A673 (cell line): ENCODE results near the gene PPP1CB. TPM values are rescaled to one million over a fixed set of nuclear protein-coding genes. Genes with fewer than 3 reads are reported as not detected.

ENCODE experiments used
- BruUV-seq: library from RNA; stranded (reverse); fragments of 400-500 nt; replicated peaks from 2 replicates; lab custom pipeline; 2021; lab: Mats Ljungman, UMichigan
- CTCF ChIA-PET: fragments of 300-600 bp; sonication (Branson Sonifier 250); formaldehyde crosslinking; loops from one replicate; lab custom pipeline; 2022; ENCODE audit warnings: antibody characterized with exemption; lab: Charles Lee
- POLR2A ChIA-PET: fragments of 300-600 bp; sonication (Branson Sonifier 250); formaldehyde crosslinking; loops from one replicate; lab custom pipeline; 2022; ENCODE audit warnings: antibody characterized with exemption; ENCODE audit not compliant: low non-redundant PET; lab: Charles Lee
- DNase-seq: peaks from one replicate; pipeline ENCODE4 v3.0.0-alpha.2; 2015; ENCODE audit warnings: low spot score
- H3K27ac ChIP-seq: fragments of 200-600 bp; sonication (generic); 2 replicates; pipeline ENCODE4 v1.5.1; 2016; ENCODE audit warnings: mixed run types, low read depth, mild to moderate bottlenecking, mixed read lengths, antibody characterized with exemption, low read length; ENCODE audit not compliant: poor library complexity, severe bottlenecking
- H3K27me3 ChIP-seq: fragments of 200-600 bp; sonication (generic); replicated peaks from 2 replicates; pipeline ENCODE4 v1.6.1; 2017; ENCODE audit warnings: mixed run types, low read depth, mild to moderate bottlenecking, mixed read lengths, antibody characterized with exemption, low read length; ENCODE audit not compliant: insufficient read depth, poor library complexity
- H3K36me3 ChIP-seq: fragments of 200-600 bp; sonication (generic); 2 replicates; pipeline ENCODE4 v1.6.1; 2016; ENCODE audit warnings: mixed run types, mild to moderate bottlenecking, mixed read lengths, antibody characterized with exemption, low read length; ENCODE audit not compliant: insufficient read depth, poor library complexity, severe bottlenecking
- H3K4me1 ChIP-seq: fragments of 200-600 bp; sonication (generic); 2 replicates; pipeline ENCODE4 v1.6.1; 2017; ENCODE audit warnings: mixed run types, mild to moderate bottlenecking, mixed read lengths, antibody characterized with exemption, low read length; ENCODE audit not compliant: insufficient read depth, poor library complexity, severe bottlenecking
- H3K4me3 ChIP-seq: fragments of 200-600 bp; sonication (generic); 2 replicates; pipeline ENCODE4 v1.5.1; 2016; ENCODE audit warnings: low read depth, mixed run types, mild to moderate bottlenecking, mixed read lengths, low read length; ENCODE audit not compliant: poor library complexity, severe bottlenecking
- H3K9me3 ChIP-seq: fragments of 200-600 bp; sonication (generic); 2 replicates; pipeline ENCODE4 v1.6.1; 2016; ENCODE audit warnings: mixed run types, low read depth, mild to moderate bottlenecking, mixed read lengths, antibody characterized with exemption, low read length; ENCODE audit not compliant: poor library complexity, severe bottlenecking
- CTCF ChIP-seq: fragments of 300-800, 200-600 bp; sonication (generic); conservative IDR thresholded peaks from 2 replicates; pipeline ENCODE4 v1.5.1; 2017; ENCODE audit warnings: low read depth, mild to moderate bottlenecking, antibody characterized with exemption, low read length, moderate library complexity, mixed read lengths
- EZH2 ChIP-seq: fragments of 200-600 bp; sonication (generic); IDR thresholded peaks from 2 replicates; pipeline ENCODE4 v1.6.1; 2017; ENCODE audit warnings: borderline replicate concordance, low read depth, mild to moderate bottlenecking, mixed read lengths, antibody characterized with exemption, low read length; ENCODE audit not compliant: poor library complexity, severe bottlenecking
- intact Hi-C: fragments of 100-400 bp; cut with micrococcal nuclease; formaldehyde crosslinking; loops from one replicate; pipeline ENCODE4 v1.10.0; 2022; ENCODE audit not compliant: unreplicated experiment
- total RNA-seq: library from RNA; stranded (reverse); gene quantifications from 2 replicates; pipeline ENCODE4 v1.2.3, GENCODE V29; 2021

Gene PPP1CB
- total RNA-seq, 1 experiment from 2014 or later = 181 TPM

- Histone ChIP-seq H3K9me3 (peaks cover 9% of the 10 kb centered on the region), H3K4me1 (peaks cover 12% of the 10 kb centered on the region), H3K36me3 (no peaks in the 10 kb centered on the region), H3K27me3 (no peaks in the 10 kb centered on the region), H3K27ac (no peak overlapping the region), H3K4me3 (no peak overlapping the region)
- ChIA-PET CTCF (no interaction called here), POLR2A (no interaction called here)
- intact Hi-C loops = no loop called here
- BruUV-seq = no TSS peak
- TF ChIP-seq CTCF = no peak
- no peak for TF ChIP-seq EZH2
- DNase-seq = no peak
These were observed 14.4 kb downstream of the PPP1CB start for GRCh38 chr2:28766070-28766469.

GRCh38 chr2:28767337-28767736 lies 15.7 kb downstream of the PPP1CB start:
- TF ChIP-seq EZH2 = no peak
- no peak for TF ChIP-seq CTCF
- peaks cover 9% of the 10 kb centered on the region for H3K9me3 ChIP-seq
- no peaks in the 10 kb centered on the region for H3K36me3 ChIP-seq
- no peak overlapping the region for H3K27ac ChIP-seq
- H3K4me1 ChIP-seq = peaks cover 12% of the 10 kb centered on the region
- no peak for DNase-seq
- CTCF ChIA-PET = no interaction called here
- no peaks in the 10 kb centered on the region for H3K27me3 ChIP-seq
- BruUV-seq = no TSS peak
- POLR2A ChIA-PET = no interaction called here
- no peak overlapping the region for H3K4me3 ChIP-seq
- intact Hi-C loops = no loop called here

GRCh38 chr2:28768422-28768821 lies 16.8 kb downstream of the PPP1CB start:
- Histone ChIP-seq H3K4me3 (no peak overlapping the region), H3K36me3 (no peaks in the 10 kb centered on the region), H3K27ac (no peak overlapping the region), H3K4me1 (peaks cover 12% of the 10 kb centered on the region), H3K27me3 (no peaks in the 10 kb centered on the region), H3K9me3 (peaks cover 9% of the 10 kb centered on the region)
- no peak for DNase-seq
- BruUV-seq = no TSS peak
- ChIA-PET CTCF (no interaction called here), POLR2A (no interaction called here)
- TF ChIP-seq EZH2 (no peak), CTCF (no peak)
- intact Hi-C loops = no loop called here
